Left ventricle myocardium inferior (tissue), 1 donor: ENCODE results near the gene ALS2CL. TPM values are rescaled to one million over a fixed set of nuclear protein-coding genes. Genes with fewer than 3 reads are reported as not detected.

Source experiments
- DNase-seq: peaks from one replicate; pipeline ENCODE4 v3.0.0-alpha.2; 2020
- H3K27ac ChIP-seq: fragments of 200-600 bp; replicated peaks from 2 replicates; pipeline ENCODE4 v1.8.0; 2021
- H3K27me3 ChIP-seq: fragments of 200-600 bp; 2 replicates; pipeline ENCODE4 v1.8.0; 2021; ENCODE audit warnings: low read depth
- H3K36me3 ChIP-seq: fragments of 200-600 bp; 2 replicates; pipeline ENCODE4 v1.8.0; 2021
- H3K4me1 ChIP-seq: fragments of 200-600 bp; 2 replicates; pipeline ENCODE4 v1.8.0; 2021
- H3K4me3 ChIP-seq: fragments of 200-600 bp; 2 replicates; pipeline ENCODE4 v1.8.0; 2021; ENCODE audit warnings: mild to moderate bottlenecking, moderate library complexity
- H3K9me3 ChIP-seq: fragments of 200-600 bp; replicated peaks from 2 replicates; pipeline ENCODE4 v1.8.0; 2021
- CTCF ChIP-seq: fragments of 200-600 bp; IDR thresholded peaks from 2 replicates; pipeline ENCODE4 v1.8.0; 2021; ENCODE audit warnings: antibody characterized with exemption, mild to moderate bottlenecking, borderline replicate concordance
- intact Hi-C: fragments of 100-400 bp; cut with micrococcal nuclease; formaldehyde crosslinking; loops from one replicate; pipeline ENCODE4 v1.11.0; 2022
- total RNA-seq: library from RNA; stranded (reverse); fragmentation: NEBNext Ultra II Directional; extraction: Animal tissue kit (Norgen Biotek cat#: 25700); gene quantifications from one replicate; pipeline ENCODE4 v1.2.1, GENCODE V29; 2021
- donor health status: DM: no; HTN: yes; CAD: no; lungs with severe emphysema.

The ALS2CL gene
- total RNA-seq, 1 donor from 2014 or later, result 33.7 TPM

- Histone ChIP-seq H3K9me3 (no peaks in the 10 kb centered on the region), H3K4me3 (no peak overlapping the region), H3K4me1 (peaks cover 35% of the 10 kb centered on the region), H3K27me3 (no peaks in the 10 kb centered on the region), H3K27ac (no peak overlapping the region), H3K36me3 (no peaks in the 10 kb centered on the region)
- peak; percentile 4 for DNase-seq
- intact Hi-C loops, result no loop called here
- no peak for TF ChIP-seq CTCF
Measured at GRCh38 chr3:46703013-46703520, 9.6 kb upstream of the ALS2CL start.

GRCh38 chr3:46702246-46703012 is 8.9 kb upstream of the ALS2CL start:
- peaks cover 38% of the 10 kb centered on the region for H3K4me1 ChIP-seq
- no peak overlapping the region for H3K27ac ChIP-seq
- intact Hi-C loops, result no loop called here
- H3K9me3 ChIP-seq, result no peaks in the 10 kb centered on the region
- no peak for DNase-seq
- no peak overlapping the region for H3K4me3 ChIP-seq
- no peak for TF ChIP-seq CTCF
- H3K27me3 ChIP-seq, result no peaks in the 10 kb centered on the region
- H3K36me3 ChIP-seq, result no peaks in the 10 kb centered on the region

- no peaks in the 10 kb centered on the region for H3K36me3 ChIP-seq
- H3K9me3 ChIP-seq, result no peaks in the 10 kb centered on the region
- peak within 1 kb of the TSS; percentile 59 for H3K27ac ChIP-seq
- H3K27me3 ChIP-seq, result no peaks in the 10 kb centered on the region
- intact Hi-C loops, result no loop called here
- H3K4me1 ChIP-seq, result peaks cover 49% of the 10 kb centered on the region
- TF ChIP-seq CTCF, result no peak
- no peak for DNase-seq
- peak within 1 kb of the TSS; percentile 61 for H3K4me3 ChIP-seq
Measured at GRCh38 chr3:46701181-46701939, 7.9 kb upstream of the ALS2CL start, which contains the start of gene TMIE. TMIE (plus strand) TSS chr3:46701392; CDS start chr3:46701488, 96 bp downstream.

- no peaks in the 10 kb centered on the region for H3K27me3 ChIP-seq
- peak overlapping the region; percentile 61 for H3K4me3 ChIP-seq
- no peaks in the 10 kb centered on the region for H3K36me3 ChIP-seq
- no peaks in the 10 kb centered on the region for H3K9me3 ChIP-seq
- no peak for TF ChIP-seq CTCF
- H3K27ac ChIP-seq, result peak overlapping the region; percentile 59
- peaks cover 55% of the 10 kb centered on the region for H3K4me1 ChIP-seq
- intact Hi-C loops, result no loop called here
- DNase-seq, result peak; percentile 51
Measured at GRCh38 chr3:46700772-46701171, 7.3 kb upstream of the ALS2CL start.

- Histone ChIP-seq H3K36me3 (no peaks in the 10 kb centered on the region), H3K4me1 (peaks cover 59% of the 10 kb centered on the region), H3K4me3 (no peak overlapping the region), H3K27me3 (no peaks in the 10 kb centered on the region), H3K9me3 (no peaks in the 10 kb centered on the region), H3K27ac (peak overlapping the region; percentile 59)
- intact Hi-C loops, result no loop called here
- TF ChIP-seq CTCF, result no peak
- DNase-seq, result peak; percentile 71
Measured at GRCh38 chr3:46699676-46700523, 6.4 kb upstream of the ALS2CL start.
